ENCODE measurements around the gene PFKP.
"Not testable (repeated sequence)": the region's sequence is repeated elsewhere in the genome, so short reads cannot be mapped to it uniquely, and the experiment has no call there.

DNA sequence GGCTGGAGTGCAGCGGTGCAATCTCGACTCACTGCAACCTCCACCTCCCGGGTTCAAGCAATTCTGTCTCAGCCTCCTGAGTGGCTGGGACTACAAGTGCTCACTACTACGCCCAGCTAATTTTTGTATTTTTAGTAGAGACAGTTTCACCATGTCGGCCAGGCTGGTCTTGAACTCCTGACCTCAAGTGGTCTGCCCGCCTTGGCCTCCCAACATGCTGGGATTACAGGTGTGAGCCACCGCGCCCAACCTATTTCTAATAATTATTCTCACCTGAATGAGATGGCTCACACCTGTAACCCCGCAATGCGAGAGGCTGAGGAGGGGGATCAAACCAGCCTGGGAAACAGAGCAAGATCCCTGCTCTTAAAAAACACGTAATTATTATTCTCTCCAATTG is 104.1 kb downstream of the PFKP start:
- TF ChIP-seq POLR2A (IDR thresholded peaks at IDR 0.05; ENCODE audit: low read depth); EP300 (IDR thresholded peaks at IDR 0.05): not testable (repeated sequence)

All from esophagus muscularis mucosa (tissue), 2 donors.